HG02885 (cell line): Measurements from ENCODE around the gene MAK.
A peak's percentile ranks its signal among the peaks of the same experiment; 100 is the strongest.
"Not testable (repeated sequence)": the region's sequence is repeated elsewhere in the genome, so short reads cannot be mapped to it uniquely, and the experiment has no call there.

Experiments
- ATAC-seq: cut with Tn5 transposase; IDR thresholded peaks from one replicate; pipeline ENCODE4 v1.9.1; 2021; ENCODE audit warnings: mild to moderate bottlenecking; ENCODE audit not compliant: unreplicated experiment, poor library complexity

The MAK gene

GRCh38 chr6:10854922-10855632 is 16.7 kb upstream of the MAK start:
- ATAC-seq, result no peak

GRCh38 chr6:10853849-10854300 is 15.5 kb upstream of the MAK start:
- ATAC-seq, result not testable (repeated sequence)

GRCh38 chr6:10852361-10852960 is 14.1 kb upstream of the MAK start:
- ATAC-seq, result no peak

GRCh38 chr6:10850728-10851127 is 12.4 kb upstream of the MAK start:
- no peak for ATAC-seq

- no peak for ATAC-seq
Observed at GRCh38 chr6:10849901-10850300, 11.6 kb upstream of the MAK start.

- no peak for ATAC-seq
Observed at GRCh38 chr6:10847684-10848083, 9.3 kb upstream of the MAK start.

- no peak for ATAC-seq
Observed at GRCh38 chr6:10843554-10843953, 5.2 kb upstream of the MAK start.

GRCh38 chr6:10838794-10839333 is 525 bp upstream of the MAK start:
- ATAC-seq, result peak; percentile 67

GRCh38 chr6:10837622-10837994 is 731 bp downstream of the MAK start:
- ATAC-seq, result no peak

- ATAC-seq, result no peak
Observed at GRCh38 chr6:10837009-10837621, 1.2 kb downstream of the MAK start.

GRCh38 chr6:10834823-10835222 is 3.5 kb downstream of the MAK start:
- ATAC-seq, result no peak

GRCh38 chr6:10831609-10832008 is 6.7 kb downstream of the MAK start:
- no peak for ATAC-seq

GRCh38 chr6:10824819-10825218 is 13.5 kb downstream of the MAK start:
- ATAC-seq, result no peak

GRCh38 chr6:10824297-10824696 is 14.0 kb downstream of the MAK start:
- ATAC-seq, result no peak

- ATAC-seq, result not testable (repeated sequence)
Observed at GRCh38 chr6:10814176-10814575, 24.2 kb downstream of the MAK start.

GRCh38 chr6:10809098-10809497 is 29.2 kb downstream of the MAK start:
- ATAC-seq, result no peak

GRCh38 chr6:10808376-10808775 is 30.0 kb downstream of the MAK start:
- no peak for ATAC-seq

- ATAC-seq, result peak; percentile 95
Observed at GRCh38 chr6:10801224-10801848, 37.0 kb downstream of the MAK start.

GRCh38 chr6:10800810-10801209 is 37.5 kb downstream of the MAK start:
- ATAC-seq, result no peak

GRCh38 chr6:10794239-10794638 is 44.1 kb downstream of the MAK start:
- ATAC-seq, result no peak

- no peak for ATAC-seq
Observed at GRCh38 chr6:10793695-10794094, 44.6 kb downstream of the MAK start.
